HTR-8/SVneo (cell line): ENCODE measurements around the gene PACSIN3.

Experiments used
- DNase-seq: peaks from one replicate; pipeline ENCODE4 v3.0.0; 2011; ENCODE audit warnings: low spot score, mixed read lengths; ENCODE audit not compliant: insufficient read length
- FAIRE-seq: peaks from 2 replicates; lab custom pipeline; 2011; peaks lifted over from hg19 to GRCh38; lab: Jason Lieb, UNC

Gene PACSIN3

DNA sequence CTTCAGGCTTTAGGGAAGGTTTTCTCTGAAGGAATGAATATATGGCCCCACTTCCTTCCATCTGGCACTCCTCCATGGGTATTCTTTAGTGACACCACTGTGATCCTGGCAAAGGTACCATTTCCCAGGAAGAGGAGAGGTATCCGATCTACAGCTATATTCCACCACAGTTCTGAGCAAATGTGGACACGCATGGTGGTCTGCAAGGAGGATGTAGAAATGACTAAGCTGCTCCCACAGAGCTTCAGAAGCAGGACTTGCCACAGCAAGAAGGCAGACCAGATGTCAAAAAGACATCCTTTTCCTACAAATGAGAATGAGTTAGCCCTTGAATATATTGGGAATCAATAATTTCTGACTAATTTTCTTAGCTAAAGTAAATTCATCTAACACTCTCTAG lies 55.1 kb downstream of the PACSIN3 start:
- DNase-seq (no peak), FAIRE-seq (no peak)

DNA sequence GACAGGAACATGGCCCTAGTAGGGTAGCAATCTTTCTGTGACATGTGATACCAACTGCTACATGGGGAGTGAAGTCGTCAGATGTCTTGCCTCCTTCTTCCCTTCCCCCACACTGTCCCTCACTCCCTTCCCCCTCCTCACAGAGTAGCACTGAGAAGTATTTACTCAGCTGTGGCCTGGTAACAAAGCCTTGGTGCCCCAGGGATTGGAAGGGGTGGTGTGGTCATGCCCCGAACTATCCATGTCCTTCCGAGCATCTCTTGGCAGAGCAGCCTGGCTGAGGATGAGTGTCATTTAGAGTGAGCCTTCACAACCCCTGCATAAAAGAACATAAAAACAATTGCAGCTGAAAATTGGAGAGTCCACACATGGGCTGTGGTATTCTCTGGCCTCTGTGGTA lies 55.7 kb downstream of the PACSIN3 start:
- no peak for FAIRE-seq
- DNase-seq, result no peak
